ENCODE results near the gene OAS1.

The OAS1 gene

DNA sequence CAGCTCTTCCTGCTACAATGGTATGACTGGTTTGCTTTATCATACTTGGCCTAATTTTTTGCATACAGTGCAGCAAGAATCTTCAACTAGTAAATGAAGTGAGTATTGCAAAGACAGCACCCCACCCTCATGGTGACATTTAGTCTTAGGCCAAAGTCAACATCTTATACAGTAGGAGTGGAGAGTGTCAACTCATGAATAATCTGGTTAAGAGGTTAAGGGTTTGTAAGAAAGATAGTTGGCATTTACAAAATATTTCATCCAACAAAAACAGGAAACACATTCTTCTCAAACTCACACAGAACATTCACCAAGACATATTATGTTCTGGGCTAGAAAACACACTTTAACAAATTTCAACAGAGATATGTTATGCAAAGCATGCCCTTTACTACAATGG, 2.2 kb upstream of the OAS1 start (continued):
- TF ChIP-seq PRDM4 (tag by site-specific recombination; IDR thresholded peaks at IDR 0.05) (no peak), TRIM28 (IDR thresholded peaks at IDR 0.05; ENCODE audit: borderline replicate concordance, low read length) (no peak), MEIS1 (CRISPR knock-in tag; IDR thresholded peaks at IDR 0.05; ENCODE audit: borderline replicate concordance) (no peak), INSM2 (tag by site-specific recombination; IDR thresholded peaks at IDR 0.05) (no peak), ZNF148 (tag by site-specific recombination; IDR thresholded peaks at IDR 0.05; ENCODE audit: borderline replicate concordance) (no peak), ZNF48 (tag by site-specific recombination; IDR thresholded peaks at IDR 0.05) (no peak)

GRCh38 chr12:112905451-112906089, 1.2 kb upstream of the OAS1 start:
- Histone ChIP-seq H3K36me3 (ENCODE audit: control insufficient read depth in 2 of 2, insufficient read depth in 1 of 2, low read length in 2 of 2) (no peaks in the 10 kb centered on the region), H3K4me1 (ENCODE audit: control insufficient read depth, insufficient read depth, low read length) (no peaks in the 10 kb centered on the region), H3K27ac (ENCODE audit: extremely low read depth, low read depth, low read length) (no peak overlapping the region), H3K9me3 (ENCODE audit: control insufficient read depth, insufficient read depth, low read depth, low read length) (no peaks in the 10 kb centered on the region), H3K4me3 (ENCODE audit: low read depth, low read length) (no peak overlapping the region)
- ChIA-PET POLR2A (no interaction called here), CTCF (interaction anchor here (0.7 kb wide), 2 partner anchors 11 to 102 kb away, joined by 3 read pairs; no protein-coding TSS in a partner anchor)
- TF ChIP-seq ZNF571 (tag by site-specific recombination; IDR thresholded peaks at IDR 0.05) = no peak
- no peak for TF ChIP-seq ZNF155 (tag by site-specific recombination; IDR thresholded peaks at IDR 0.05)
- TF ChIP-seq ZNF184 (tag by site-specific recombination; IDR thresholded peaks at IDR 0.05) = no peak
- TF ChIP-seq ZEB2 (tag by site-specific recombination; IDR thresholded peaks at IDR 0.05) = no peak
- no peak for TF ChIP-seq GLIS2 (tag by site-specific recombination; IDR thresholded peaks at IDR 0.05)
- TF ChIP-seq ZNF366 (tag by site-specific recombination; conservative IDR thresholded peaks at IDR 0.05) = no peak
- no peak for TF ChIP-seq EGR2 (tag by site-specific recombination; IDR thresholded peaks at IDR 0.05; ENCODE audit: low read depth)
- no peak for TF ChIP-seq HOXA7 (CRISPR knock-in tag; IDR thresholded peaks at IDR 0.05; ENCODE audit: borderline replicate concordance)
- TF ChIP-seq, protein P1, sequence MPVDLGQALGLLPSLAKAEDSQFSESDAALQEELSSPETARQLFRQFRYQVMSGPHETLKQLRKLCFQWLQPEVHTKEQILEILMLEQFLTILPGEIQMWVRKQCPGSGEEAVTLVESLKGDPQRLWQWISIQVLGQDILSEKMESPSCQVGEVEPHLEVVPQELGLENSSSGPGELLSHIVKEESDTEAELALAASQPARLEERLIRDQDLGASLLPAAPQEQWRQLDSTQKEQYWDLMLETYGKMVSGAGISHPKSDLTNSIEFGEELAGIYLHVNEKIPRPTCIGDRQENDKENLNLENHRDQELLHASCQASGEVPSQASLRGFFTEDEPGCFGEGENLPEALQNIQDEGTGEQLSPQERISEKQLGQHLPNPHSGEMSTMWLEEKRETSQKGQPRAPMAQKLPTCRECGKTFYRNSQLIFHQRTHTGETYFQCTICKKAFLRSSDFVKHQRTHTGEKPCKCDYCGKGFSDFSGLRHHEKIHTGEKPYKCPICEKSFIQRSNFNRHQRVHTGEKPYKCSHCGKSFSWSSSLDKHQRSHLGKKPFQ (tag by site-specific recombination; IDR thresholded peaks at IDR 0.05) = no peak
- TF ChIP-seq ZBTB44 (tag by site-specific recombination; IDR thresholded peaks at IDR 0.05) = no peak
- TF ChIP-seq TRIM28 (IDR thresholded peaks at IDR 0.05; ENCODE audit: borderline replicate concordance, low read length) = no peak
- no peak for TF ChIP-seq FEZF1 (tag by site-specific recombination; IDR thresholded peaks at IDR 0.05)
- no peak for TF ChIP-seq ZNF677 (tag by site-specific recombination; IDR thresholded peaks at IDR 0.05)
- TF ChIP-seq ZNF529 (tag by site-specific recombination; IDR thresholded peaks at IDR 0.05; ENCODE audit: insufficient replicate concordance) = no peak
- no peak for TF ChIP-seq OSR2 (tag by site-specific recombination; IDR thresholded peaks at IDR 0.05)
- TF ChIP-seq ZNF157 (tag by site-specific recombination; IDR thresholded peaks at IDR 0.05) = no peak
- no peak for TF ChIP-seq ZNF585B (tag by site-specific recombination; IDR thresholded peaks at IDR 0.05)
- no peak for TF ChIP-seq ZSCAN23 (tag by site-specific recombination; IDR thresholded peaks at IDR 0.05)
- no peak for TF ChIP-seq YY2 (tag by site-specific recombination; IDR thresholded peaks at IDR 0.05)
- TF ChIP-seq ZNF837 (tag by site-specific recombination; IDR thresholded peaks at IDR 0.05) = no peak
